ENCODE results near the gene AKAP8L. TPM values are rescaled to one million over a fixed set of nuclear protein-coding genes. Genes with fewer than 3 reads are reported as not detected.

AKAP8L gene
- total and polyA plus RNA-seq, 2 experiments from 2014 or later = 88.7 to 155 TPM

DNA sequence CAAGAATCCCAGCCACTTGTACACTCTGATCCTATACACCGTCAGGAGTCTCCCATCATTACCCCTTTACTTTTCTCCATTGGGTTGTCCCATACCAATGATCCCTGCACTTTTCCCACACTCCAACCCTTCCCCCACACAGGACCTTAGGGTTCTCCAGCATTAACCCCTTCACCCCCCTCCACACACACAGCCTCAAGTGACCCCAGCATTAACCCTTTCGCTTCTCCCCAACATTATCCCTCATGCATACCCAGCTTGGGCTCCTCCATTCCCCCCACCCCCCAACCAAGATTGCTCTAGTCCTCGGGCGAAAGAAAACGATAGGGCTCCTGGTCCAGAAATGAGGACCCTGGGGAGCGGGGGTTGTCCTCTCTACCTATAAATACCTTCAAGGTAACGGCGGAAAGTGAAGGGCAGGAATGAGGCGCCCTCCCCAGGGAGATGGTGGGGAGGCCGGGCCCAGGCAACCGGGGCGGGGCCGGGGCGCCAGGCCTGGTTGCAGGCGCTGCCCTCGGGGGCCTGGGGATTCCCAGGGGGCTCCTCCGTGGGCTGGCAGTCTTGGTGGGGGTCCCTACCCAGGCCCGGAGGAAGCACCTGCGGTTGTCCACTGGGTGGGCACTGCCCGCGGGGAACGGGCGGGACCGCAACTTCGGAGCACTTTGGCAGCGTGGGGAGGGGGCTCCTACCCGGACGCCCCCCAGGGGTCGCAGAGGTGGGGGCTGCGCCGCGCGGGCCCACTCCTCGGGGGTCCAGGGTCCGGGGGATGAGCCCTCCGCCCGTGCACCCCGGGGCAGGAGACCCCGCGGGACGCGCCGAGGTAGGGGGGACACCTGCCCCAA lies 30.2 kb upstream of the AKAP8L start:
- peaks cover 6% of the 10 kb centered on the region for H3K4me1 ChIP-seq (ENCODE audit: insufficient read depth)
- H2AFZ ChIP-seq = peak overlapping the region; percentile 83
- TF ChIP-seq EZH2phosphoT487 (IDR thresholded peaks at IDR 0.05; ENCODE audit: low read depth, severe bottlenecking, unreplicated experiment) (no peak), EZH2 (IDR thresholded peaks at IDR 0.05; ENCODE audit: borderline replicate concordance) (no peak)
- no peaks in the 10 kb centered on the region for H3K36me3 ChIP-seq (replicated peaks; ENCODE audit: insufficient read depth, low read depth)
- no peaks in the 10 kb centered on the region for H4K20me1 ChIP-seq (ENCODE audit: insufficient read depth, poor library complexity, severe bottlenecking)
- WGBS (ENCODE audit: low lambda C conversion rate, missing lambda C conversion rate) = 11% methylated on average over 19 of the region's 43 CpGs
- H3K27me3 ChIP-seq = peaks cover 12% of the 10 kb centered on the region
- H3K9me2 ChIP-seq (replicated peaks; ENCODE audit: insufficient read depth) = no peaks in the 10 kb centered on the region
- DNase-seq (ENCODE audit: low spot score) = peak; percentile 37
- peak overlapping the region; percentile 100 for H3K4me2 ChIP-seq
- H3K9me3 ChIP-seq (ENCODE audit: low read depth) = no peaks in the 10 kb centered on the region
- no peak overlapping the region for H3K27ac ChIP-seq
- H3K79me2 ChIP-seq = no peaks in the 10 kb centered on the region
- peak overlapping the region; percentile 75 for H3K4me3 ChIP-seq

DNA sequence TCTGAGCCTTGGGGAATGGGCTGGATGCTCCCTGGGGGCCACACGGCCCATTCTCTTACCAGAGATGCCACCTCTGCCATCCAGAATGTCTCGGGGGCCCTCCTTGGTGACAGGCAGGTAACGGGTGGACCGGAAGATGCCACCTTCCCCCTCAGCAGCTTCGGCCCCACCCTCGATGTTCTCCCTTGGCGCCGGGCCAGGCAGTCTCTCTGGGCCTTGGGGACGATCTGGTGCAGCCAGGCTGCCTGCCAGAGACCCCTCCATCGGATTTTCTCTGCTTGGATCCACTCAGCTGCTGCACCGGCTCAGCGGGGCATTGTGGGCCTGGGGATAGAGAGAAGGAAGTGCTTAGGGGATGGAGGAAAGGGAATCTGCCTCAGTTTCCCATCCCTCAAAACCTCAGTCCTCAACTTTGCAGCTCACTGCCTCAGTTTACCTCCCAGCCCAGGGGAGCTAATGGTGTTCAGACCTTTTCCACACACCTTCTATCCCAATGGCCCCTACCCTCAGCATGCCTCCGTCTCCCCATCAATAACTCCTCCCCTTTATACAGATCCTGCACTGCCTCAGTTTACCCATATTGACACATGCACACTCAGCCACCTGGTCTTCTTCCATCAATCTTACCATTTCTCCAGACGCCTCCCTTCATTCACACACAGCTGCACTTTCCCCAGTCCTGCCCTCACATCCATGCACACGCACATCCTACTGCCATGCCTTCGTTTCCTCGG lies 29.4 kb upstream of the AKAP8L start:
- DNase-seq (ENCODE audit: low spot score) = no peak
- Histone ChIP-seq H3K79me2 (no peaks in the 10 kb centered on the region), H2AFZ (no peak overlapping the region), H3K27ac (no peak overlapping the region), H3K4me1 (ENCODE audit: insufficient read depth) (peaks cover 6% of the 10 kb centered on the region), H4K20me1 (ENCODE audit: insufficient read depth, poor library complexity, severe bottlenecking) (no peaks in the 10 kb centered on the region), H3K27me3 (peaks cover 4% of the 10 kb centered on the region), H3K36me3 (replicated peaks; ENCODE audit: insufficient read depth, low read depth) (no peaks in the 10 kb centered on the region), H3K9me2 (replicated peaks; ENCODE audit: insufficient read depth) (no peaks in the 10 kb centered on the region), H3K4me3 (no peak overlapping the region), H3K4me2 (peak overlapping the region; percentile 100), H3K9me3 (ENCODE audit: low read depth) (no peaks in the 10 kb centered on the region)
- 78% methylated on average over 17 of the region's 17 CpGs for WGBS (ENCODE audit: low lambda C conversion rate, missing lambda C conversion rate)
- TF ChIP-seq, protein P1, sequence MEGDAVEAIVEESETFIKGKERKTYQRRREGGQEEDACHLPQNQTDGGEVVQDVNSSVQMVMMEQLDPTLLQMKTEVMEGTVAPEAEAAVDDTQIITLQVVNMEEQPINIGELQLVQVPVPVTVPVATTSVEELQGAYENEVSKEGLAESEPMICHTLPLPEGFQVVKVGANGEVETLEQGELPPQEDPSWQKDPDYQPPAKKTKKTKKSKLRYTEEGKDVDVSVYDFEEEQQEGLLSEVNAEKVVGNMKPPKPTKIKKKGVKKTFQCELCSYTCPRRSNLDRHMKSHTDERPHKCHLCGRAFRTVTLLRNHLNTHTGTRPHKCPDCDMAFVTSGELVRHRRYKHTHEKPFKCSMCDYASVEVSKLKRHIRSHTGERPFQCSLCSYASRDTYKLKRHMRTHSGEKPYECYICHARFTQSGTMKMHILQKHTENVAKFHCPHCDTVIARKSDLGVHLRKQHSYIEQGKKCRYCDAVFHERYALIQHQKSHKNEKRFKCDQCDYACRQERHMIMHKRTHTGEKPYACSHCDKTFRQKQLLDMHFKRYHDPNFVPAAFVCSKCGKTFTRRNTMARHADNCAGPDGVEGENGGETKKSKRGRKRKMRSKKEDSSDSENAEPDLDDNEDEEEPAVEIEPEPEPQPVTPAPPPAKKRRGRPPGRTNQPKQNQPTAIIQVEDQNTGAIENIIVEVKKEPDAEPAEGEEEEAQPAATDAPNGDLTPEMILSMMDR (IDR thresholded peaks at IDR 0.05; ENCODE audit: poor library complexity) = no peak
- no peak for TF ChIP-seq EZH2phosphoT487 (IDR thresholded peaks at IDR 0.05; ENCODE audit: low read depth, severe bottlenecking, unreplicated experiment)
- no peak for TF ChIP-seq EZH2 (IDR thresholded peaks at IDR 0.05; ENCODE audit: borderline replicate concordance)

DNA sequence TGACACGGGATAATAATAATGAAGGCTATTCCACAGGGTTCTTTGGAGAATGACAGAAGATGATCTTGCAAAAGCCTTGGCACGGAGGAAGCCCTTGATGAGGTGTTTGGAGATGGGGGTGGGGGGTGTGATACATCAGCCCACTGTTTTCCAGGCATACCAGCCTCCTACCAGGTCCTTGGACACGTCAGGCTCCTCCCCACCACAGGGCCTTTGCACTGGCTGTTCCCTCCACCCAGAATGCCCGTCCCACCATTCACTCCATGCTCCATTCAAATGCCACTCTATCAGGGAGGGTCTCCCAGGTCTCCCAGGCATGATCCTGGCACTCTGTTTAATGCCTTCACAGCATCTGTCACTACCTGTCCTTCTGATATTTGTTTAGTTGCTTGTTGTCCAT lies 28.3 kb upstream of the AKAP8L start:
- Histone ChIP-seq H3K9me2 (replicated peaks; ENCODE audit: insufficient read depth) (no peaks in the 10 kb centered on the region), H3K27ac (no peak overlapping the region), H3K36me3 (replicated peaks; ENCODE audit: insufficient read depth, low read depth) (no peaks in the 10 kb centered on the region), H3K79me2 (no peaks in the 10 kb centered on the region), H3K27me3 (no peaks in the 10 kb centered on the region), H3K4me1 (ENCODE audit: insufficient read depth) (peaks cover 3% of the 10 kb centered on the region), H3K9me3 (ENCODE audit: low read depth) (no peaks in the 10 kb centered on the region), H2AFZ (no peak overlapping the region), H3K4me2 (no peak overlapping the region), H3K4me3 (no peak overlapping the region), H4K20me1 (ENCODE audit: insufficient read depth, poor library complexity, severe bottlenecking) (no peaks in the 10 kb centered on the region)
- no peak for DNase-seq (ENCODE audit: low spot score)
- 83% methylated on average over 4 of the region's 4 CpGs for WGBS (ENCODE audit: low lambda C conversion rate, missing lambda C conversion rate)
- TF ChIP-seq EZH2 (IDR thresholded peaks at IDR 0.05; ENCODE audit: borderline replicate concordance) = no peak
- TF ChIP-seq, protein P1 (IDR thresholded peaks at IDR 0.05; ENCODE audit: poor library complexity) = no peak

Data from hepatocyte (in vitro differentiated cells).